ENCODE data around the gene MTFP1.
A peak's percentile ranks its signal among the peaks of the same experiment; 100 is the strongest.
"Not testable (repeated sequence)": the region's sequence is repeated elsewhere in the genome, so short reads cannot be mapped to it uniquely, and the experiment has no call there.

The MTFP1 gene

GRCh38 chr22:30435674-30436126, 10.1 kb downstream of the MTFP1 start:
- H3K27ac ChIP-seq (ENCODE audit: low read depth in 2 of 2, low read length in 2 of 2) = peak overlapping the region in 1 of 2 donors; percentile 57

GRCh38 chr22:30436196-30436595, 10.6 kb downstream of the MTFP1 start:
- Histone ChIP-seq H3K4me1 (ENCODE audit: control insufficient read depth in 2 of 2, insufficient read depth in 2 of 2, low read length in 2 of 2) (peaks cover 0 to 5% of the 10 kb centered on the region in 2 donors), H3K4me3 (ENCODE audit: low read length in 2 of 2) (peak overlapping the region in 1 of 2 donors; percentile 37), H3K27ac (ENCODE audit: low read depth in 2 of 2, low read length in 2 of 2) (peak overlapping the region in 1 of 2 donors; percentile 57), H3K36me3 (ENCODE audit: control insufficient read depth in 2 of 2, insufficient read depth in 2 of 2, low read length in 2 of 2) (no peaks in the 10 kb centered on the region), H3K27me3 (ENCODE audit: control insufficient read depth in 2 of 2, insufficient read depth in 2 of 2, low read length in 2 of 2) (no peaks in the 10 kb centered on the region), H3K9ac (ENCODE audit: low read depth in 1 of 2, low read length in 2 of 2) (no peak overlapping the region), H3K9me3 (ENCODE audit: control insufficient read depth in 2 of 2, low read length in 2 of 2) (no peaks in the 10 kb centered on the region)

More at GRCh38 chr22:30435674-30436126, 10.1 kb downstream of the MTFP1 start:
- Histone ChIP-seq H3K4me3 (ENCODE audit: low read length in 2 of 2) (peak overlapping the region in 1 of 2 donors; percentile 37), H3K4me1 (ENCODE audit: control insufficient read depth in 2 of 2, insufficient read depth in 2 of 2, low read length in 2 of 2) (peaks cover 0 to 5% of the 10 kb centered on the region in 2 donors), H3K9me3 (ENCODE audit: control insufficient read depth in 2 of 2, low read length in 2 of 2) (no peaks in the 10 kb centered on the region), H3K36me3 (ENCODE audit: control insufficient read depth in 2 of 2, insufficient read depth in 2 of 2, low read length in 2 of 2) (no peaks in the 10 kb centered on the region), H3K27me3 (ENCODE audit: control insufficient read depth in 2 of 2, insufficient read depth in 2 of 2, low read length in 2 of 2) (no peaks in the 10 kb centered on the region), H3K9ac (ENCODE audit: low read depth in 1 of 2, low read length in 2 of 2) (no peak overlapping the region)

- no peak overlapping the region for H3K27ac ChIP-seq (ENCODE audit: low read depth in 2 of 2, low read length in 2 of 2)
Observed at GRCh38 chr22:30438559-30438958, 13.0 kb downstream of the MTFP1 start.

GRCh38 chr22:30439226-30439625, 13.7 kb downstream of the MTFP1 start:
- Histone ChIP-seq H3K27me3 (ENCODE audit: control insufficient read depth in 2 of 2, insufficient read depth in 2 of 2, low read length in 2 of 2) (no peaks in the 10 kb centered on the region), H3K4me3 (ENCODE audit: low read length in 2 of 2) (no peak overlapping the region), H3K9ac (ENCODE audit: low read depth in 1 of 2, low read length in 2 of 2) (no peak overlapping the region), H3K27ac (ENCODE audit: low read depth in 2 of 2, low read length in 2 of 2) (no peak overlapping the region), H3K36me3 (ENCODE audit: control insufficient read depth in 2 of 2, insufficient read depth in 2 of 2, low read length in 2 of 2) (no peaks in the 10 kb centered on the region), H3K4me1 (ENCODE audit: control insufficient read depth in 2 of 2, insufficient read depth in 2 of 2, low read length in 2 of 2) (peaks cover 0 to 5% of the 10 kb centered on the region in 2 donors), H3K9me3 (ENCODE audit: control insufficient read depth in 2 of 2, low read length in 2 of 2) (no peaks in the 10 kb centered on the region)

More at GRCh38 chr22:30438559-30438958, 13.0 kb downstream of the MTFP1 start:
- H3K4me3 ChIP-seq (ENCODE audit: low read length in 2 of 2) = no peak overlapping the region
- no peak overlapping the region for H3K9ac ChIP-seq (ENCODE audit: low read depth in 1 of 2, low read length in 2 of 2)
- no peaks in the 10 kb centered on the region for H3K36me3 ChIP-seq (ENCODE audit: control insufficient read depth in 2 of 2, insufficient read depth in 2 of 2, low read length in 2 of 2)
- peaks cover 0 to 5% of the 10 kb centered on the region in 2 donors for H3K4me1 ChIP-seq (ENCODE audit: control insufficient read depth in 2 of 2, insufficient read depth in 2 of 2, low read length in 2 of 2)
- H3K9me3 ChIP-seq (ENCODE audit: control insufficient read depth in 2 of 2, low read length in 2 of 2) = no peaks in the 10 kb centered on the region
- no peaks in the 10 kb centered on the region for H3K27me3 ChIP-seq (ENCODE audit: control insufficient read depth in 2 of 2, insufficient read depth in 2 of 2, low read length in 2 of 2)

- Histone ChIP-seq H3K27me3 (ENCODE audit: control insufficient read depth in 2 of 2, insufficient read depth in 2 of 2, low read length in 2 of 2) (no peaks in the 10 kb centered on the region), H3K36me3 (ENCODE audit: control insufficient read depth in 2 of 2, insufficient read depth in 2 of 2, low read length in 2 of 2) (no peaks in the 10 kb centered on the region), H3K9ac (ENCODE audit: low read depth in 1 of 2, low read length in 2 of 2) (no peak overlapping the region)
Observed at GRCh38 chr22:30439836-30440235, 14.3 kb downstream of the MTFP1 start.

GRCh38 chr22:30441088-30441487, 15.5 kb downstream of the MTFP1 start:
- Histone ChIP-seq H3K27me3 (ENCODE audit: control insufficient read depth in 2 of 2, insufficient read depth in 2 of 2, low read length in 2 of 2) (no peaks in the 10 kb centered on the region), H3K9me3 (ENCODE audit: control insufficient read depth in 2 of 2, low read length in 2 of 2) (no peaks in the 10 kb centered on the region), H3K27ac (ENCODE audit: low read depth in 2 of 2, low read length in 2 of 2) (no peak overlapping the region), H3K4me3 (ENCODE audit: low read length in 2 of 2) (no peak overlapping the region), H3K4me1 (ENCODE audit: control insufficient read depth in 2 of 2, insufficient read depth in 2 of 2, low read length in 2 of 2) (peaks cover 0 to 5% of the 10 kb centered on the region in 2 donors), H3K9ac (ENCODE audit: low read depth in 1 of 2, low read length in 2 of 2) (no peak overlapping the region), H3K36me3 (ENCODE audit: control insufficient read depth in 2 of 2, insufficient read depth in 2 of 2, low read length in 2 of 2) (no peaks in the 10 kb centered on the region)

More at GRCh38 chr22:30439836-30440235, 14.3 kb downstream of the MTFP1 start:
- Histone ChIP-seq H3K4me3 (ENCODE audit: low read length in 2 of 2) (no peak overlapping the region), H3K9me3 (ENCODE audit: control insufficient read depth in 2 of 2, low read length in 2 of 2) (no peaks in the 10 kb centered on the region), H3K27ac (ENCODE audit: low read depth in 2 of 2, low read length in 2 of 2) (no peak overlapping the region), H3K4me1 (ENCODE audit: control insufficient read depth in 2 of 2, insufficient read depth in 2 of 2, low read length in 2 of 2) (peaks cover 0 to 5% of the 10 kb centered on the region in 2 donors)

- no peaks in the 10 kb centered on the region for H3K36me3 ChIP-seq (ENCODE audit: control insufficient read depth in 2 of 2, insufficient read depth in 2 of 2, low read length in 2 of 2)
- no peaks in the 10 kb centered on the region for H3K4me1 ChIP-seq (ENCODE audit: control insufficient read depth in 2 of 2, insufficient read depth in 2 of 2, low read length in 2 of 2)
- H3K27ac ChIP-seq (ENCODE audit: low read depth in 2 of 2, low read length in 2 of 2) = no peak overlapping the region
- no peaks in the 10 kb centered on the region for H3K27me3 ChIP-seq (ENCODE audit: control insufficient read depth in 2 of 2, insufficient read depth in 2 of 2, low read length in 2 of 2)
- no peak overlapping the region for H3K9ac ChIP-seq (ENCODE audit: low read depth in 1 of 2, low read length in 2 of 2)
- H3K9me3 ChIP-seq (ENCODE audit: control insufficient read depth in 2 of 2, low read length in 2 of 2) = no peaks in the 10 kb centered on the region
- H3K4me3 ChIP-seq (ENCODE audit: low read length in 2 of 2) = no peak overlapping the region
Observed at GRCh38 chr22:30444632-30445437, 19.3 kb downstream of the MTFP1 start.

- Histone ChIP-seq H3K27me3 (ENCODE audit: control insufficient read depth in 2 of 2, insufficient read depth in 2 of 2, low read length in 2 of 2) (peaks cover 0 to 2% of the 10 kb centered on the region in 2 donors), H3K27ac (ENCODE audit: low read depth in 2 of 2, low read length in 2 of 2) (no peak overlapping the region), H3K9me3 (ENCODE audit: control insufficient read depth in 2 of 2, low read length in 2 of 2) (no peaks in the 10 kb centered on the region), H3K4me3 (ENCODE audit: low read length in 2 of 2) (no peak overlapping the region), H3K9ac (ENCODE audit: low read depth in 1 of 2, low read length in 2 of 2) (no peak overlapping the region), H3K4me1 (ENCODE audit: control insufficient read depth in 2 of 2, insufficient read depth in 2 of 2, low read length in 2 of 2) (no peaks in the 10 kb centered on the region), H3K36me3 (ENCODE audit: control insufficient read depth in 2 of 2, insufficient read depth in 2 of 2, low read length in 2 of 2) (no peaks in the 10 kb centered on the region)
Observed at GRCh38 chr22:30445438-30446145, 20.0 kb downstream of the MTFP1 start.

- no peak overlapping the region for H3K27ac ChIP-seq (ENCODE audit: low read depth in 2 of 2, low read length in 2 of 2)
- no peaks in the 10 kb centered on the region for H3K9me3 ChIP-seq (ENCODE audit: control insufficient read depth in 2 of 2, low read length in 2 of 2)
- H3K36me3 ChIP-seq (ENCODE audit: control insufficient read depth in 2 of 2, insufficient read depth in 2 of 2, low read length in 2 of 2) = no peaks in the 10 kb centered on the region
- H3K27me3 ChIP-seq (ENCODE audit: control insufficient read depth in 2 of 2, insufficient read depth in 2 of 2, low read length in 2 of 2) = peaks cover 0 to 2% of the 10 kb centered on the region in 2 donors
- H3K4me3 ChIP-seq (ENCODE audit: low read length in 2 of 2) = no peak overlapping the region
- H3K4me1 ChIP-seq (ENCODE audit: control insufficient read depth in 2 of 2, insufficient read depth in 2 of 2, low read length in 2 of 2) = no peaks in the 10 kb centered on the region
- H3K9ac ChIP-seq (ENCODE audit: low read depth in 1 of 2, low read length in 2 of 2) = no peak overlapping the region
Observed at GRCh38 chr22:30447656-30448055, 22.1 kb downstream of the MTFP1 start.

GRCh38 chr22:30451488-30451887, 25.9 kb downstream of the MTFP1 start:
- not testable (repeated sequence) for H3K4me1 ChIP-seq (ENCODE audit: control insufficient read depth in 2 of 2, insufficient read depth in 2 of 2, low read length in 2 of 2)

More at GRCh38 chr22:30451488-30451887, 25.9 kb downstream of the MTFP1 start:
- H3K27ac ChIP-seq (ENCODE audit: low read depth in 2 of 2, low read length in 2 of 2); H3K4me3 ChIP-seq (ENCODE audit: low read length in 2 of 2); H3K9ac ChIP-seq (ENCODE audit: low read depth in 1 of 2, low read length in 2 of 2); H3K27me3 ChIP-seq (ENCODE audit: control insufficient read depth in 2 of 2, insufficient read depth in 2 of 2, low read length in 2 of 2); H3K36me3 ChIP-seq (ENCODE audit: control insufficient read depth in 2 of 2, insufficient read depth in 2 of 2, low read length in 2 of 2); H3K9me3 ChIP-seq (ENCODE audit: control insufficient read depth in 2 of 2, low read length in 2 of 2): not testable (repeated sequence)
